Measurements from ENCODE around the gene SHC1.

Gene SHC1

DNA sequence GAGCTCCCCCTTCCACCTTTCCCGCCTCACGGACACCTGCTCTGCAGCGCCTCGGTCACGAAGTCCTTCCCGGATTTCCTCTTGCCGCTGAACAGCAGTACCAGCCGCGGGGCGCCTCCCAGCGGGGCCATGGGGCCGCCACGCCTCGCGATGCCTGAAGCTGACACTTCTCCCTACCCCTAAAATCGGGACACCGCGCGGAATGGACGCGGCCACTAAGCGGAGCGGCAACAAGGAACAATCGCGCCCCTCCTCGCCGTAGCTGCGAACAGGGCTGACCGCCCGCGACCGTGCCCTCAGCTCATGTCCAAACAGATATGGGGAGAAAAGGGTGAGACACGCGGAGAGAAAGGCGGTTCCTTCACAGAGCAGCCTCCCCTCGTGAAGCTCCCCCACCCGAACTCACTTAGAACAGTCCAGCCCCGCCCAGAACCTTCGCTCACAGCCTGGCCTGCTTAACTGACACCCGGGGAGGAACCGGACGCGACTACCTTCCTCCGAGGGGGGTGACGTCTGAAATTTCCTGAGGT is 33.9 kb downstream of the SHC1 start, which contains the start of gene PMVK:
PMVK (minus strand) TSS at position 165 of the 530 bp plus-strand sequence; CDS start at position 131, 34 bp downstream.
- H2AFZ ChIP-seq (ENCODE audit: low read depth, low read length), result peak within 1 kb of the TSS; percentile 86
- no peak for TF ChIP-seq EZH2 (IDR thresholded peaks at IDR 0.05; ENCODE audit: borderline replicate concordance, low read depth, low read length, severe bottlenecking)
- TF ChIP-seq, protein P1, sequence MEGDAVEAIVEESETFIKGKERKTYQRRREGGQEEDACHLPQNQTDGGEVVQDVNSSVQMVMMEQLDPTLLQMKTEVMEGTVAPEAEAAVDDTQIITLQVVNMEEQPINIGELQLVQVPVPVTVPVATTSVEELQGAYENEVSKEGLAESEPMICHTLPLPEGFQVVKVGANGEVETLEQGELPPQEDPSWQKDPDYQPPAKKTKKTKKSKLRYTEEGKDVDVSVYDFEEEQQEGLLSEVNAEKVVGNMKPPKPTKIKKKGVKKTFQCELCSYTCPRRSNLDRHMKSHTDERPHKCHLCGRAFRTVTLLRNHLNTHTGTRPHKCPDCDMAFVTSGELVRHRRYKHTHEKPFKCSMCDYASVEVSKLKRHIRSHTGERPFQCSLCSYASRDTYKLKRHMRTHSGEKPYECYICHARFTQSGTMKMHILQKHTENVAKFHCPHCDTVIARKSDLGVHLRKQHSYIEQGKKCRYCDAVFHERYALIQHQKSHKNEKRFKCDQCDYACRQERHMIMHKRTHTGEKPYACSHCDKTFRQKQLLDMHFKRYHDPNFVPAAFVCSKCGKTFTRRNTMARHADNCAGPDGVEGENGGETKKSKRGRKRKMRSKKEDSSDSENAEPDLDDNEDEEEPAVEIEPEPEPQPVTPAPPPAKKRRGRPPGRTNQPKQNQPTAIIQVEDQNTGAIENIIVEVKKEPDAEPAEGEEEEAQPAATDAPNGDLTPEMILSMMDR (IDR thresholded peaks at IDR 0.05; ENCODE audit: borderline replicate concordance, extremely low read depth, low read length, poor library complexity, severe bottlenecking), result peak; percentile 59
- H3K4me2 ChIP-seq (ENCODE audit: insufficient read depth, low read length), result peak within 1 kb of the TSS; percentile 87
- H3K79me2 ChIP-seq (ENCODE audit: insufficient read depth, low read length), result peaks cover 12% of the 10 kb centered on the region
- ATAC-seq (ENCODE audit: insufficient read depth, low read depth) (peak; percentile 87), DNase-seq (peak; percentile 95)
- H3K27ac ChIP-seq (ENCODE audit: low read length), result peak within 1 kb of the TSS; percentile 95
- H3K9me3 ChIP-seq (ENCODE audit: insufficient read depth, low read length, severe bottlenecking), result no peaks in the 10 kb centered on the region
- H3K27me3 ChIP-seq (ENCODE audit: insufficient read depth, low read length, poor library complexity), result no peaks in the 10 kb centered on the region
- H3K4me3 ChIP-seq (ENCODE audit: low read depth in 1 of 2, low read length in 2 of 2), result peak within 1 kb of the TSS; percentile 27 to 64; a peak in 3 of 4 replicates
- H3K4me1 ChIP-seq (ENCODE audit: insufficient read depth, low read length), result peaks cover 41% of the 10 kb centered on the region
- peak within 1 kb of the TSS; percentile 69 for H3K9ac ChIP-seq (ENCODE audit: low read depth, low read length)
- no peaks in the 10 kb centered on the region for H4K20me1 ChIP-seq (ENCODE audit: insufficient read depth, low read length)
- no peaks in the 10 kb centered on the region for H3K36me3 ChIP-seq (ENCODE audit: insufficient read depth, low read length)

DNA sequence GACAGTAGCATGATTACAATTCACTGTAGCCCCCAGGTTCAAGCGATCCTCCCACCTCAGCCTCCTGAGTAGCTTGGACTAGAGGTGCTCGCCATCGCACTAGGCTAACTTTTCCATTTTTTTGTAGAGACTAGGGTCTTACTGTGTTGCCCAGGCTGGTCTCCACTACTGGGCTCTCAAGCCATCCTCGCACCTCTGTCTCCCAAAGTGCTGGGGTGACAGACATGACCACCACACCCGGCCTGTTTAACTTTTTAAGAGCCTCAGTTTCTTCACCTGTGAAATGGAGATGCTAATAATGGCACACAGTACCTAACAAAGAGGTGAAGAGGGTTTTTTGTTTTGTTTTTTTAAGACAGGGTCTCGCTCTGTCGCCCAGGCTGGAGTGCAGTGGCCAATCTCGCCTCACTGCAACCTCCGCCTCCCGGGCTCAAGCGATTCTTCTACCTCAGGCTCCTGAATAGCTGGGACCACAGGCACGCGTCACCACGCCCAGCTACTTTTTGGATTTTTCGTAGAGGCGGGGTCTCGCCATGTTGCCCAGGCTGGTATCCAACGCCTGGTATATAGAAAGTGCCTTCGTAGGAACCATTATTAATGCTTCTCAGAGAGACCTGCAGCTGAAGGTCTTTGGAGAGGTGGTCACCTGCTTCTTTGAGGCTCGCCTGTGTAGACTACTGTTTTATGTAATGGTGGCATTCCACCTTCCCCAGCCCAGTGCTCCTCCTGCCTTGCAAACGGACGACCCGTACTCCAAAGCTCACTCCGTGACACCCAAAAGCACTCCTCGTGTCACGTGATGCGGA is 34.6 kb downstream of the SHC1 start:
- H3K4me3 ChIP-seq (ENCODE audit: low read depth in 1 of 2, low read length in 2 of 2), result peak overlapping the region; percentile 27 to 64; a peak in 3 of 4 replicates
- H3K4me2 ChIP-seq (ENCODE audit: insufficient read depth, low read length), result peak overlapping the region; percentile 87
- peaks cover 2% of the 10 kb centered on the region; the same call in 1 of the 2 replicates for H3K36me3 ChIP-seq (ENCODE audit: insufficient read depth, low read length)
- H4K20me1 ChIP-seq (ENCODE audit: insufficient read depth, low read length), result no peaks in the 10 kb centered on the region
- H3K9ac ChIP-seq (ENCODE audit: low read depth, low read length), result peak overlapping the region; percentile 69
- no peaks in the 10 kb centered on the region for H3K27me3 ChIP-seq (ENCODE audit: insufficient read depth, low read length, poor library complexity)
- peaks cover 12% of the 10 kb centered on the region for H3K79me2 ChIP-seq (ENCODE audit: insufficient read depth, low read length)
- H3K4me1 ChIP-seq (ENCODE audit: insufficient read depth, low read length), result peaks cover 38% of the 10 kb centered on the region
- peak overlapping the region; percentile 86 for H2AFZ ChIP-seq (ENCODE audit: low read depth, low read length)
- TF ChIP-seq, protein P1 (IDR thresholded peaks at IDR 0.05; ENCODE audit: borderline replicate concordance, extremely low read depth, low read length, poor library complexity, severe bottlenecking), result no peak
- no peak for TF ChIP-seq EZH2 (IDR thresholded peaks at IDR 0.05; ENCODE audit: borderline replicate concordance, low read depth, low read length, severe bottlenecking)
- H3K9me3 ChIP-seq (ENCODE audit: insufficient read depth, low read length, severe bottlenecking), result no peaks in the 10 kb centered on the region
- ATAC-seq (ENCODE audit: insufficient read depth, low read depth) (no peak), DNase-seq (no peak)
- H3K27ac ChIP-seq (ENCODE audit: low read length), result peak overlapping the region; percentile 95

DNA sequence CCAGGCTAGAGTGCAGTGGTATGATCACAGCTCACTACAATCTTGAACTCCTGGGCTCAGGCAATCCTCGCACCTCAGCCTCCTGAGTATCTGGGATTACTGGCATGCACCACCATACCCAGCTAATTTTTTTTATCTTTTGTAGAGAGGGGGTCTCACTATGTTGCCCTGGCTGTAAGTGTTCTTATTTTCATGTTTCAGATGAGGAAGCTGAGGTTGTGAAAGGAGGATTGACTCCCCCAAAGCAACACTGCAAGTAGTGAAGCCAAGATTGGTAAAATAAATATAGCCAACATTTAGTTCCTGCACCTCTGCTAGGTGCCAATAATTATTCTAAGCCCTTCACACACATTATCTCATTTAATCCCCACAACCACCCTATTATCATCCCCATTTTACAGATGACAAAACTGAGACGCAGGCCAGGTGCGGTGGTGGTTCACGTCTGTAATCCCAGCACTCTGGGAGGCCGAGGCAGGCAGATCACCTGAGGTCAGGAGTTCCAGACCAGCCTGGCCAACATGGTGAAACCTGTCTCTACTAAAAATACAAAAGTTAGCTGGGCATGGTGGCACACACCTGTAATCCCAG is 36.1 kb downstream of the SHC1 start:
- Histone ChIP-seq H3K9ac (ENCODE audit: low read depth, low read length) (no peak overlapping the region), H4K20me1 (ENCODE audit: insufficient read depth, low read length) (no peaks in the 10 kb centered on the region), H3K36me3 (ENCODE audit: insufficient read depth, low read length) (peaks cover 4% of the 10 kb centered on the region; the same call in 1 of the 2 replicates), H3K27ac (ENCODE audit: low read length) (no peak overlapping the region), H3K27me3 (ENCODE audit: insufficient read depth, low read length, poor library complexity) (no peaks in the 10 kb centered on the region), H3K4me2 (ENCODE audit: insufficient read depth, low read length) (no peak overlapping the region), H2AFZ (ENCODE audit: low read depth, low read length) (no peak overlapping the region), H3K9me3 (ENCODE audit: insufficient read depth, low read length, severe bottlenecking) (no peaks in the 10 kb centered on the region), H3K4me3 (ENCODE audit: low read depth in 1 of 2, low read length in 2 of 2) (no peak overlapping the region), H3K4me1 (ENCODE audit: insufficient read depth, low read length) (peaks cover 33% of the 10 kb centered on the region), H3K79me2 (ENCODE audit: insufficient read depth, low read length) (peaks cover 12% of the 10 kb centered on the region)
- TF ChIP-seq, protein P1 (IDR thresholded peaks at IDR 0.05; ENCODE audit: borderline replicate concordance, extremely low read depth, low read length, poor library complexity, severe bottlenecking), result no peak
- no peak for TF ChIP-seq EZH2 (IDR thresholded peaks at IDR 0.05; ENCODE audit: borderline replicate concordance, low read depth, low read length, severe bottlenecking)
- ATAC-seq (ENCODE audit: insufficient read depth, low read depth), result no peak
- no peak for DNase-seq

Data from DND-41 (cell line).